NCI-H2107 treated with DMSO at 0.1 percent for 48 hours (cell line): ENCODE measurements around the gene LHFPL3.

Experiments
- DNase-seq: peaks from one replicate; lab custom pipeline; 2025; ENCODE audit not compliant: unreplicated experiment; lab: John Stamatoyannopoulos, UW

LHFPL3 gene

GRCh38 chr7:104371216-104371979 lies 43.0 kb downstream of the LHFPL3 start:
- no peak for DNase-seq

- DNase-seq: no peak
These were observed 43.6 kb downstream of the LHFPL3 start for GRCh38 chr7:104371980-104372357.

GRCh38 chr7:104382616-104383015 lies 54.2 kb downstream of the LHFPL3 start:
- no peak for DNase-seq

GRCh38 chr7:104386943-104387342 lies 58.5 kb downstream of the LHFPL3 start:
- DNase-seq: no peak

- DNase-seq: no peak
These were observed 59.8 kb downstream of the LHFPL3 start for GRCh38 chr7:104388222-104388621.

- no peak for DNase-seq
These were observed 66.8 kb downstream of the LHFPL3 start for GRCh38 chr7:104395162-104395561.

GRCh38 chr7:104397442-104397841 lies 69.0 kb downstream of the LHFPL3 start:
- DNase-seq: no peak

GRCh38 chr7:104408371-104408770 lies 80.0 kb downstream of the LHFPL3 start:
- DNase-seq: no peak

GRCh38 chr7:104410742-104411141 lies 82.3 kb downstream of the LHFPL3 start:
- DNase-seq: no peak

GRCh38 chr7:104412911-104413310 lies 84.5 kb downstream of the LHFPL3 start:
- peak; percentile 94 for DNase-seq

- no peak for DNase-seq
These were observed 85.8 kb downstream of the LHFPL3 start for GRCh38 chr7:104414216-104414615.

GRCh38 chr7:104415700-104416099 lies 87.3 kb downstream of the LHFPL3 start:
- DNase-seq: no peak

- DNase-seq: no peak
These were observed 88.5 kb downstream of the LHFPL3 start for GRCh38 chr7:104416866-104417393.

GRCh38 chr7:104431930-104432329 lies 103.5 kb downstream of the LHFPL3 start:
- DNase-seq: no peak

- DNase-seq: no peak
These were observed 105.7 kb downstream of the LHFPL3 start for GRCh38 chr7:104434129-104434528.

- DNase-seq: no peak
These were observed 114.1 kb downstream of the LHFPL3 start for GRCh38 chr7:104442481-104442880.

- DNase-seq: peak; percentile 19
These were observed 115.6 kb downstream of the LHFPL3 start for GRCh38 chr7:104444017-104444416.

GRCh38 chr7:104445393-104445792 lies 117.0 kb downstream of the LHFPL3 start:
- no peak for DNase-seq

- no peak for DNase-seq
These were observed 122.5 kb downstream of the LHFPL3 start for GRCh38 chr7:104450861-104451260.

GRCh38 chr7:104453190-104453589 lies 124.8 kb downstream of the LHFPL3 start:
- no peak for DNase-seq

- no peak for DNase-seq
These were observed 130.5 kb downstream of the LHFPL3 start for GRCh38 chr7:104458875-104459274.

- no peak for DNase-seq
These were observed 140.9 kb downstream of the LHFPL3 start for GRCh38 chr7:104469166-104469820.
